HepG2 (cell line): ENCODE results near the gene APPBP2. TPM values are rescaled to one million over a fixed set of nuclear protein-coding genes. Genes with fewer than 3 reads are reported as not detected.

Experiments
- CEBPB ChIP-seq: IDR thresholded peaks from 2 replicates; pipeline ENCODE4 v1.6.1; 2011; ENCODE audit warnings: low read depth, low read length, improper control_type of control experiment, borderline replicate concordance
- MEIS2 ChIP-seq: sonication (generic); formaldehyde crosslinking; IDR thresholded peaks from 2 replicates; pipeline ENCODE4 v1.9.0; 2021; ENCODE audit warnings: mild to moderate bottlenecking, missing genetic modification reagents
- MIER3 ChIP-seq: IDR thresholded peaks from 2 replicates; pipeline ENCODE4 v1.6.1; 2016; ENCODE audit warnings: missing compliant biosample characterization, borderline replicate concordance
- NKX3-1 ChIP-seq: sonication (generic); formaldehyde crosslinking; IDR thresholded peaks from 2 replicates; pipeline ENCODE4 v1.5.0; 2020; ENCODE audit warnings: missing genetic modification reagents
- SOX5 ChIP-seq: IDR thresholded peaks from 2 replicates; pipeline ENCODE4 v1.6.1; 2016; ENCODE audit warnings: borderline replicate concordance
- ZNF501 ChIP-seq: sonication (generic); formaldehyde crosslinking; IDR thresholded peaks from 2 replicates; pipeline ENCODE4 v1.5.1; 2020; ENCODE audit warnings: mild to moderate bottlenecking, moderate library complexity, missing genetic modification reagents
- ZNF607 ChIP-seq: sonication (generic); formaldehyde crosslinking; IDR thresholded peaks from 2 replicates; pipeline ENCODE4 v1.5.1; 2020; ENCODE audit warnings: missing genetic modification reagents, mild to moderate bottlenecking, borderline replicate concordance
- polyA plus RNA-seq, 8 experiments: library from polyadenylated mRNA; depleted of rRNA in 3 of 8; stranded (reverse) in 7 of 8; unstranded in 1 of 8; fragments of >200 nt; fragmentation: Illumina TruSeq in 4 of 8; extraction: Trizol in 4 of 8; gene quantifications; 2 replicates each; pipeline versions ENCODE4 v1.2.1 to v1.2.3, GENCODE V29; 2011 to 2016; ENCODE audit warnings: low read depth in 4 of 8, missing spikeins in 1 of 8, mixed read lengths in 1 of 8; ENCODE audit not compliant: insufficient read depth in 1 of 8
- total RNA-seq, 5 experiments: library from RNA; depleted of rRNA; stranded (reverse); fragments of >200 nt; fragmentation: Illumina TruSeq; extraction: Trizol; gene quantifications; 2 replicates each; pipeline ENCODE4 v1.2.3, GENCODE V29; 2016; ENCODE audit warnings: low read depth in 1 of 5
- TF ChIP-seq, protein P1 (sequence below): sonication (generic); formaldehyde crosslinking; IDR thresholded peaks from 2 replicates; pipeline ENCODE4 v1.4.0; 2020; ENCODE audit warnings: missing genetic modification reagents
- TF ChIP-seq, protein P2 (sequence below): sonication (generic); formaldehyde crosslinking; IDR thresholded peaks from 2 replicates; pipeline ENCODE4 v1.5.0; 2020; ENCODE audit warnings: missing genetic modification reagents
- TF ChIP-seq, protein P3 (sequence below): sonication (generic); formaldehyde crosslinking; IDR thresholded peaks from 2 replicates; pipeline ENCODE4 v1.4.0; 2020; ENCODE audit warnings: missing genetic modification reagents

Gene APPBP2
- total and polyA plus RNA-seq, 2 of the 13 experiments (the other 11 are each of a cell fraction or from before 2014, with no cell fraction given), result 17.5 to 45.8 TPM

DNA sequence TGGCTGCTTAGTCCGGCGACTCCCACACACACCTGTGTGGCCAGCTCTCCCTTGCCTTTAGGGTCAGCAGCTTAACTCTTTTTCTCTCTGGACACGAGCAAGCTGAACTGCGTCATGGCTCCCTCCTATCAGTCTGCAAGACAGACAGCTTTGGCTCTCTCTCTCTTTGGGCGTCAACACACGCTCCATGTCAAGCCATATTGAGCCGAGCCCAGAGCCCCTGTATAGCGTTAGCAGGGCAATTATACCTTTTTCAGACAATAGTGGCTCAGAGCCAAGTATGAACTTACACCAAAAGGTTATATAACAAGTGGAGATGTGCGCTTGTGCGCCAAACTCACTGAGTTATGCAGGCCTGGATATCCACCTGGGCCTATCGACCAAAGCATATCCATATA is 34.8 kb upstream of the APPBP2 start (continued):
- TF ChIP-seq, protein P1, sequence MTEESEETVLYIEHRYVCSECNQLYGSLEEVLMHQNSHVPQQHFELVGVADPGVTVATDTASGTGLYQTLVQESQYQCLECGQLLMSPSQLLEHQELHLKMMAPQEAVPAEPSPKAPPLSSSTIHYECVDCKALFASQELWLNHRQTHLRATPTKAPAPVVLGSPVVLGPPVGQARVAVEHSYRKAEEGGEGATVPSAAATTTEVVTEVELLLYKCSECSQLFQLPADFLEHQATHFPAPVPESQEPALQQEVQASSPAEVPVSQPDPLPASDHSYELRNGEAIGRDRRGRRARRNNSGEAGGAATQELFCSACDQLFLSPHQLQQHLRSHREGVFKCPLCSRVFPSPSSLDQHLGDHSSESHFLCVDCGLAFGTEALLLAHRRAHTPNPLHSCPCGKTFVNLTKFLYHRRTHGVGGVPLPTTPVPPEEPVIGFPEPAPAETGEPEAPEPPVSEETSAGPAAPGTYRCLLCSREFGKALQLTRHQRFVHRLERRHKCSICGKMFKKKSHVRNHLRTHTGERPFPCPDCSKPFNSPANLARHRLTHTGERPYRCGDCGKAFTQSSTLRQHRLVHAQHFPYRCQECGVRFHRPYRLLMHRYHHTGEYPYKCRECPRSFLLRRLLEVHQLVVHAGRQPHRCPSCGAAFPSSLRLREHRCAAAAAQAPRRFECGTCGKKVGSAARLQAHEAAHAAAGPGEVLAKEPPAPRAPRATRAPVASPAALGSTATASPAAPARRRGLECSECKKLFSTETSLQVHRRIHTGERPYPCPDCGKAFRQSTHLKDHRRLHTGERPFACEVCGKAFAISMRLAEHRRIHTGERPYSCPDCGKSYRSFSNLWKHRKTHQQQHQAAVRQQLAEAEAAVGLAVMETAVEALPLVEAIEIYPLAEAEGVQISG (CRISPR knock-in tag), result peak; percentile 39; the same call in 1 of the 2 replicates
- TF ChIP-seq MIER3 (CRISPR knock-in tag) (no peak), SOX5 (CRISPR knock-in tag) (peak; percentile 70), MEIS2 (CRISPR knock-in tag) (peak; percentile 55; the same call in 1 of the 2 replicates), ZNF501 (CRISPR knock-in tag) (no peak), NKX3-1 (CRISPR knock-in tag) (peak; percentile 68), CEBPB (no peak), ZNF607 (no peak)
- TF ChIP-seq, protein P2, sequence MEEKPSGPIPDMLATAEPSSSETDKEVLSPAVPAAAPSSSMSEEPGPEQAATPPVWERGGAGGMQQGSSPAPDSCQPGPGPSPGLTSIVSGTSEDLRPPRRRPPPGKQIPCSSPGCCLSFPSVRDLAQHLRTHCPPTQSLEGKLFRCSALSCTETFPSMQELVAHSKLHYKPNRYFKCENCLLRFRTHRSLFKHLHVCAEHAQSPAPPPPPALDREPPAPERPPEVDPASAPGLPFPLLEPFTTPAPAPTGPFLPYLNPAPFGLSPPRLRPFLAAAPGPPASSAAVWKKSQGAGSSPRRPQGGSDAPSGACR (CRISPR knock-in tag), result 0 out of 2 replicates have a peak, but pooled peaks have one; percentile 14
- TF ChIP-seq, protein P3, sequence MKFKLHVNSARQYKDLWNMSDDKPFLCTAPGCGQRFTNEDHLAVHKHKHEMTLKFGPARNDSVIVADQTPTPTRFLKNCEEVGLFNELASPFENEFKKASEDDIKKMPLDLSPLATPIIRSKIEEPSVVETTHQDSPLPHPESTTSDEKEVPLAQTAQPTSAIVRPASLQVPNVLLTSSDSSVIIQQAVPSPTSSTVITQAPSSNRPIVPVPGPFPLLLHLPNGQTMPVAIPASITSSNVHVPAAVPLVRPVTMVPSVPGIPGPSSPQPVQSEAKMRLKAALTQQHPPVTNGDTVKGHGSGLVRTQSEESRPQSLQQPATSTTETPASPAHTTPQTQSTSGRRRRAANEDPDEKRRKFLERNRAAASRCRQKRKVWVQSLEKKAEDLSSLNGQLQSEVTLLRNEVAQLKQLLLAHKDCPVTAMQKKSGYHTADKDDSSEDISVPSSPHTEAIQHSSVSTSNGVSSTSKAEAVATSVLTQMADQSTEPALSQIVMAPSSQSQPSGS, result 0 out of 2 replicates have a peak, but pooled peaks have one; percentile 16
- TF ChIP-seq, all 625 proteins: peak for 66
